ENCODE measurements around the gene CDK17.
A peak's percentile ranks its signal among the peaks of the same experiment; 100 is the strongest.

CDK17 gene

GRCh38 chr12:96310067-96310466, 90.2 kb downstream of the CDK17 start:
- FAIRE-seq, result peak; percentile 46

GRCh38 chr12:96308881-96309280, 91.4 kb downstream of the CDK17 start:
- no peak for FAIRE-seq

DNA sequence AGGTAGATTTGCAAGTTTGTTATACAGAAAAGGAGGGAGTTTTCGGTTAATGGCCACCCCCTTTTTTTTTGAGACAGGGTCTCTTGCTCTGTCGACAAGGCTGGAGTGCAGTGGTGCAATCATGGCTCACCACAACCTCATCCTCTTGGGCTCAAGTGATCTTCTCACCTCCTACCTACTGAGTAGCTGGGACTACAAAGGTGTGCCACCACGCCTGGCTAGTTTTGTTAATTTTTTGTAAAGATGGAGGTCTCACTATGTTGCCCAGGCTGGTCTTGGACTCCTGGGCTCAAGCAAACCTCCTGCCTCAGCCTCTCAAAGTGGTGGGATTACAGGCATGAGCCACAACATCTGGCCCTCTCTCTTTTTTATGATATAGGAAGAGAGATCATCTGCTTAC, 94.6 kb downstream of the CDK17 start:
- FAIRE-seq, result no peak

GRCh38 chr12:96303653-96304052, 96.6 kb downstream of the CDK17 start:
- no peak for FAIRE-seq

DNA sequence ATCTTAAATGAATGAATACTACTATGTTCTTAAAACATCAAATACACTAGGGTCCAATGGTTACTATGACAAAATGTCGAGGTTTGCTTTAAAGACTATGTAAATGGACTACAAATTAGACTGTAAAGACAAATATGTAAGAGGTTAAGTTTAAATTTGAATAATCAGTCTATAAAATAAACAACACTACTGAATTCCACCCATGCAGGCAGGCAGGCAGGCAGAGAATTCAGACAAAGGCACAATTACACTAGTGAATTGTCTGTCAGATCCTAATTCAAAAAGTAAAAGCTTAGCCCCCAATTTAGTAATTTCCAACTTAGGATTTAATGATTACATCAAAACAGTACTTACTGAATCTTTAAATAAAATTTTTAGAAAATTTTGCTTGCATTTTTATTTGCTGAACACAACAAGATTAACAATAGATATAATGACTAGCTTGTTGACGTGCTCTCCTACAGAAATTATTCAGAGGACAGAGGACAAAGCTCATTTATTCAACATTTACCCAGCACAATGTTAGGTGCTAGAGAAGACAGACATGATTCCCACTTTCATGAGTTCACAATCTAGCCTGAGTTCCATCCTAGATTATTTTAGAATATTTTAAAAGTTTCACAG, 97.4 kb downstream of the CDK17 start:
- no peak for FAIRE-seq

- peak; percentile 51 for FAIRE-seq
Measured at GRCh38 chr12:96301732-96302131, 98.5 kb downstream of the CDK17 start.

- FAIRE-seq, result no peak
Measured at GRCh38 chr12:96300064-96300463, 100.2 kb downstream of the CDK17 start.

- peak; percentile 99 for FAIRE-seq
Measured at GRCh38 chr12:96297504-96297903, 102.7 kb downstream of the CDK17 start.

DNA sequence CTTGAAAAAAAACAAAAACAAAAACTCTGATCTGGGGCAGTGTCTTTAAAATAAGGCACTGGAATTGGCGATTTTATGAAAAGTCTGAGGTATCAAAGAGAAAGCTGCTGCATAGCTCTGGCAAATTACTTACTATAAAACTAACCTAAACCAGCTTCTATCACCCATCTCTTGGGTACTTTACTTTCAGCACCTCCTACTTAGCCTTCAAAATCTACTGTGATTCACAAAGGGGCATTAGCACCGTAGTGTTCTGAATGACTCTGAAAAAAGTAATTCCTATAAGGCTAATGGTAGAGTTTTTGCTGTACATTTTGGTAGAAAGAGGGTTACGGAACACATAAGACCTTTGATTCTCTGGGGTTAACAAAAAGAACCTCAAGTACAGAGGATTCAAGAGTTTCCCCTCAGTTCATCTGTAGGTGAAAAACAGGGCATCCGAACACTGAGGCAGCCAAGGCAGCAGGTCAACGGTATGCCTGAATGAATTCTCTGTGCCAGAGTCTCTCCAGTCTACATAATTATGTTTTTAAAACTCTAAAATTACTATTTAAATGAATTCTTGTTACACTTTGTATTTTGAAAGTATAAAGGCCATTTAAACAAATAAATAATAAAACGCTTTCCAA, 104.6 kb downstream of the CDK17 start:
- no peak for FAIRE-seq

GRCh38 chr12:96294831-96295230, 105.4 kb downstream of the CDK17 start:
- no peak for FAIRE-seq

- no peak for FAIRE-seq
Measured at GRCh38 chr12:96293093-96293492, 107.1 kb downstream of the CDK17 start.

DNA sequence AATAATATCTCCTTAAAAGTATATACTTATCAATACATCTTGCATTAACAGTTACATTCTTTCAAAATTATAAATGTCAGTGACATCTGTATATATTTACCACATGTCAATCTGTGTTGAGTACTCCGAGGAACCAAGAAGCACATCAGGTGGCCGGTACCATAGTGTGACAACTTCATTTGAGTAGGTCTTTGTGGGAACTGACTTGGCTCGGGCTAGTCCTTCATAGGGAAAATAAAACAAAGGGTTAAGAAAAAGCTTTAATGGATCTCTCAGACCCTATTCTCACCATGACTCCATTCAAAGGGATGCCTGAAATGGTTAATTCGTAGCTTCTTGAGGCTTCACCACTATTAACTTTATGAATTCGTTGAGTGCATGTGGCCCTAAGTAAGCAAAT, 111.2 kb downstream of the CDK17 start:
- no peak for FAIRE-seq

DNA sequence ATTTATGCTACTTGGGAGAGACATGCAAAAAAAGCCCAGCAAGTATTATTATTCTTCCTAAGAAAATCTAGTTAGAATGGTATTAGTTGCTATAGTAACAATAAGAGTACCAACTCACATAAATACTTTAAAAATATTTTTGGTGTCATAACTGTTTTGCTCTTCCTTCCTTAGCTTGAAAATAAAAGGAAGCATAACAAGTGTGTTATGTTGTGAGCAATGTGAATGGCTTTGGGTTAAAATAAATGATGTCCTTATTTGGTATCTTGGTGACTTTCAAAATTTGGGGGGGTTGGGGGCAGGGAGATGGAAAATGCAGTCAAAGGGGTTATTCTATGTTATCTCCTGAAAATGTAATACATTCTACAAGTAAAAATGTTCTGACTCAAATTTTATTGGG, 115.1 kb downstream of the CDK17 start:
- no peak for FAIRE-seq

DNA sequence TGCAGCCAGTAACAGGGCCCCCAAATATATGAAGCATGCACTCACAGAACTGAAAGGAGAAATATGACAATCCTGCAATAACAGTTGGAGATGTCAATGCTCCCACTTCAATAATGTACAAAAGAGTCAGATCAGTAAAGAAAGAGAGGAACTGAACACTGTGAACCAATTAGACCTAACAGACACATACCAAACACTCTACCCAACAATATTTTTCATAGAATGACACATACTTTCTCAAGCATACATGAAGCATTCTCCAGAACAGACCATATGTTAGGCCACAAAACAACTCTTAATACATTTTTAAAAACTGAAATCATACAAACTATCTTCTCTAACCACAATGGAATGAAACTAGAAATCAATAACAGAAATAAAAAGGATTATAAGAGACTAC, 125.9 kb downstream of the CDK17 start:
- FAIRE-seq, result no peak

GRCh38 chr12:96271469-96272199, 128.6 kb downstream of the CDK17 start:
- FAIRE-seq, result no peak

GRCh38 chr12:96266238-96266637, 134.0 kb downstream of the CDK17 start:
- peak; percentile 48 for FAIRE-seq

DNA sequence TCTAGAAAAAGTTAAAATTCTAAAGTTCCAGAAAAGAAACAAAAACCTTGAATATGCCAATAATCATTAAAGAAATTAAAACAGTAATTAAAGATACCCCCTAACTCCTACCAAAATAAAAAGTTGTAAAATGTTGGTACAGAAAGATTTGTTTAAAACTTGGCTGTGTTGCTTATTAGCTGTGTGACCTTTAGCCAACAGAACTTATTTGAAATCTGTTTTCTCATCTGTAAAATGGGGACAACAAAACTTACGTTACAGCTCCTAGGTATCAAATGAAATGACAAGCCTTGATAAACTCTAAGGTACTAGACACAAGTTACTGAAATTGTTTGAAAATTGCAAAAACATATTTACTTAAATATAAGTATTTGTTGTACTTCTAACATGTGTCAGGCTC, 134.4 kb downstream of the CDK17 start:
- no peak for FAIRE-seq

GRCh38 chr12:96265400-96265799, 134.8 kb downstream of the CDK17 start:
- FAIRE-seq, result no peak

- no peak for FAIRE-seq
Measured at GRCh38 chr12:96263449-96263902, 136.8 kb downstream of the CDK17 start.

DNA sequence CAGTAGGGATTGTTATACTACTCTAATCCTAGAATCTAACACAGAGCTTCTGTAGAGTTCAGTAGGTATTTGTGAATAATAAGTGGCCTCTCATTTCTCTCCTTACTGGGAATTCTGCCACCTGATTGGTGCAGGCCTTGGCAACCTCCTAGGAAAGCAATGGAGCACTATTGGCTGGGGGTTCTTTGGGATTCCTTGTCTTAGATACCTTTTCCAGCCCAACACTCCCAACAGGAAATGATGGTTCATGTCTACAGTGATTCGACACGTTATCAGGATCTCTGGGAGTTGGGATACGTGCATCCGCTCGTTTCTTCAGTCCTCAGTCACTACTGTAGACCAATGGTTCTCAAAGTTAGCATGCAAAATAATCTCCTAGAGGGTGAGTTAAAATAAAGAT, 138.7 kb downstream of the CDK17 start:
- FAIRE-seq, result no peak

GRCh38 chr12:96260644-96261043, 139.6 kb downstream of the CDK17 start:
- FAIRE-seq, result no peak

DNA sequence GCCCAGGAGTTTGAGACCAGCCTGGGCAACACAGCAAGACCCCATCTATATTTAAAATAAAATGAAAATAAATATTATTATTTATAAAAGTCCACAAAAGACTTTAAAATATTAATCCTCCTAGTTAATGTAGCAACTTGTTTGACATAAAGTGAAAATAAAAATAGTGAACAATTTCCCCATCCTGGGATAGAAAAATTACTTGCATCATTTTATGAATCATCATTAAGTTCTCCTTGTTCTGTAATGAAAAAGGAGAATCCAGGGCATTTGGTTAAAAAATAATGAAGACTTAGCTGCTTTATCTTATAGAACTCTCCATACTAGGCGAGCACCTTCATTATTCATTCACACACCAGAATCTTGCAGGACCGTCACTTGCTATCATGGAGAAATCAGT, 140.0 kb downstream of the CDK17 start:
- no peak for FAIRE-seq

DNA sequence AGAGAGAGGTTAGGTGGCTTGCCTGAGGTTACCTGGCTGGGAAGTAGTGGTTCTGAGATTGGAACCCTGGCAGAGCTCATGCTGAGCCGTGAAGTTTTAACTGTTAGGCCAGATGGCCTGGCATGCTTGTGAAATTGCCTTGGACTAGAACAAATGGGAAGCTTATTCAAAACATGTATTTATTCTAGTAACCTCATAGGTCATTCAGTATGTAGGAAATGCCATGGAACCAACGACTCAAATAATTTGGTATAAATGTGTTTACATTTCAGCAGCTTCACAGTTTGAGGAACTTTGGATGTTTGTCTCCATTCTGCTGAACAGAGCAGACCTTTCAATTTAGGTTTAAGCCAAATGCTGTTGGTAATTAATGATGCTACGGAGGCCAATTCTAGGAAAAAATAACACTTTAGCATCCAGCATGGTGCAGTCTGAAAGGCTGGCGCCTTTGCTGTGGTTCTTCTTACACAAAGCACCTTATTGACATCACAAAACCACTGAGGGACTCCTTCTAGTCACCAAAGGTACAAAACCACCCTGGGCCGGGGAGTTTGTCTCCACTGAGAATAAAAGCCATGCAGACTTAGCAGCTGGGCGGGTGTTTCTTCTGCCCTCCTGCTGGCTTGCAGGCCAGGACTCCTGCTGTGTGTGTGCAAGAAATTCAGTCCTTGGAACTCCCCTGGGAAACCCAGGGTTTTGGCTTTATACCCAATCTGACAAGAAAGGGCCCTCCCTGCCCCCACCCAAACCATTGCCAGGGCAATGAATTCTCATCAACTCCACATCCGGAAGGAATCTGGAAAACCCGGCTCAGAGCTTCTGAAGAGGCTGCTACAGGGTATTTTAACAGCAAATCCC, 141.9 kb downstream of the CDK17 start:
- no peak for FAIRE-seq
